Activated CD4-positive, alpha-beta T cell treated with anti-CD3 and anti-CD28 coated beads, Interleukin-2, amount 50 U/mL, for 4 hours (primary cell): ENCODE results near the gene SLIT3.

Experiments used
- DNase-seq, 2 experiments: peaks; one replicate each; pipeline ENCODE4 v3.0.0-alpha.2; 2020

SLIT3 gene

GRCh38 chr5:168877132-168877892, 423.6 kb downstream of the SLIT3 start:
- DNase-seq = no peak

- DNase-seq = no peak
These were observed 424.5 kb downstream of the SLIT3 start for GRCh38 chr5:168876419-168876818.

DNA sequence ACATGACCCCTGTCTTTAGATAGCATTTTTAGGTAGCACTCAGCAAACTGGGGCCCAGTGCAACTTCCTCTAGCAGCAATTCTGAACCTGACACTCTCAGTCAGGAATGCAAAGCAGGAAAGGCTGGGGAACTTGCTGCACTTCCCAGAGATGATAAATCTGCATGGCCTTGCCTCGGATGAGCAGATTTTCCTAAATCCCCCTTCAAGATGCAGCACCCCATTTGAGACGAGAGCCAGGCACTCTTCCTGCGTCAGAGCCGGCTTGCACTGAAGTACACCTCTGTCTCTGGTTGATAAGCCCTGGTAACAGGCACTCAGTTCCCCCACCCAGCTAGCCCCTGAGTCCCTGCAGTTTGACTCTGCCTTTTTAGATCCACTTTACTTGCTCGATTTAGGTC, 425.1 kb downstream of the SLIT3 start:
- no peak for DNase-seq

GRCh38 chr5:168874713-168875380, 426.1 kb downstream of the SLIT3 start:
- no peak for DNase-seq

- no peak for DNase-seq
These were observed 428.7 kb downstream of the SLIT3 start for GRCh38 chr5:168872246-168872645.

DNA sequence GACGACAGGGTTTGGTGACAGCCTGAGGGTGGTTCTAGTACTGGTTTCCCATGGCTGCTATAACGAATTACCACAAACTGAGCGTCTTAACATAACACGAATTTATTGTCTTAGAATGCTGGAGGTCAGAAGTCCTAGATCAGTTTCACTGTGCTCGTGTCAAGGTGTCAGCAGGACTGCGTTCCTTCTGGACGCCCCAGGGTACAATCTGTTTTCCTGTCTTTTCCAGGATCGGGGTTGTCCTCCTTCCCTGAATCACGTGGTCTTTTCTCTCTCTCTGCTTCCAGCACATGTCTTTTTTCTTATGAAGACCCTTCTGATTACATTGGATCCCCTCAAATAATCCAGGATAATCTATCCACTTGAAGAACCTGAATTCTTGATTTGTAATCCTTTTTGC, 430.0 kb downstream of the SLIT3 start:
- no peak for DNase-seq

DNA sequence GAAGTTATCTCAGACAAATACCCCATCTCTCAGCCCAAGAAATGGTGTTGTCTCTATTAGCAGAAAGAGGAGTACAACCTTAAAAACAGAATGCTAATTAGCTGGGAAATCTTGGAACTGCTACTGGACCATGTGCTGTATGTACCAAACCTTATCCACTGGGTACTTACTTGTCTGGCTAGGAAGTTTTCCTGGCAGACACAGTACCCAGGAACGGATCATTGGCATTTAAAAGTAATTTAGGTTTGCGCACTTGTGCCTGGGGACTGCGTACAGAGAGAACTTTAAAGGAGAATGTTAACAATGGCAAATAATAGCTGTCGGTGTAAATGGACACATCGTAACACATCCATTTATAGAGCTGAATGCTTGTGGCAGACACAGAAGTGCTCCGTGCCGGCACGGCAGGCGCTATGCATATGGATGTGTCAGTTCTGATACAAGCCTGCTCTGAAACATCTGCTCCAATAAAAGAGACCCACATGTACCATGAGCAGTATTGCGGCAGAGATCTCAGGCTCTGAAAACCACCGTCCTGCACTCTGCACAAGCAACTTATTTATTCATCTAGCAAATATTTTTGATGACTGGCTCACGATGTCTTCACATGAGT, 431.2 kb downstream of the SLIT3 start:
- no peak for DNase-seq

DNA sequence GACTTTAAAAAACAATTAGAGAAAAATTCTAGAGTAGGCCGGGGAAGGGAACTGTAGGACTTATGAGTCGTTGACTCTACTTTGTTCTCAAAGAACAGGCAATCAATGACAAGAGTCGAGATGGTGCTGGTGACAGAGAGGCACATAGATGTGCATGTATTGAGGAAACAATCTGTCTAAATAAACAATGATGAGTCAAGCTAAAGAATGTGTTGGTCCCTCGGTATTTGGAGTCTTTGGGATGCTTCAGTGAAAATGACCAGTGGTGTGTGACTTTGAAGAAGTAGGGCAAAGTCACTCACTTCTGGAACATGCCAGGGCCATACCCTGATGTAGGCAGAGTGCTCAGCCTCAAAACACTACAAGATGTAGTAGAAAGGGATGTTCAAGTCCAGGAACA, 433.7 kb downstream of the SLIT3 start:
- no peak for DNase-seq

DNA sequence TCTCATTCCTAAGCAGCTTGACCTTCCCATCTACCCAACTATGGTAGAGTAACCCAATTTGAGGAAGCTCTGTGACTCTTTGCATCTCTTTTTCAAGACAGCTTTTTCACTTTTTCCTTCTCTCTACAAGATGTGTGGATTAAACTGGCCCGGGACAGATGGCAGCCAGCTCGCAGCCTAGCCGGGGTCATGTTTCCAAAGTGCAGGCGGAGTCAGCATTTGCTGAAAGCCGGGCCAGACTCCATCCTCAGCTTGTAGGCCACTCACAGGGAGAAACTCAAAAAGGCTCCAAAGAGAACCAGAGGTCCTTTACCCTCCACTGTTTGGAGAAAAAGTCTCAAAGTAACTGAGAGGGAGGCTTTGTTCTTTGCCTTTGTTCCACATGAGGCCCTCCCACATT, 435.0 kb downstream of the SLIT3 start:
- DNase-seq = no peak

DNA sequence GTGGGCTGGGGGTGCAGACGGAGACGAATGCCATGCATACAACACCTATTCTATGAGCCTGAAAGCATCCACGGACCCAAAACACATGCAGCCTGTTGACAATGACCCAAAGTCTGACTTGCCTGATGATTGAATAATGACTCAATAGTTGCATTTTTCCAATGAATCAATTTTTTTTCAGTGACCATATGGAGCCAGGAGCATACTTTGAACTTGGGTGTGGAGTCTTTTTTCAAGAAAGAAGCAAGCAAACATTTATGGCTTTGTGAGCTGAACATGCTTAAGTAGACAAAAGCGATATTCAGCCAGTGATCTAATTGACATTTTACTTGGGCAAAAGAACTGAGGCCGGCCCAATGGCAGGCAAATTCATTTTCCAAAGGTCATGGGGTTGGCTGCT, 437.9 kb downstream of the SLIT3 start:
- no peak for DNase-seq

DNA sequence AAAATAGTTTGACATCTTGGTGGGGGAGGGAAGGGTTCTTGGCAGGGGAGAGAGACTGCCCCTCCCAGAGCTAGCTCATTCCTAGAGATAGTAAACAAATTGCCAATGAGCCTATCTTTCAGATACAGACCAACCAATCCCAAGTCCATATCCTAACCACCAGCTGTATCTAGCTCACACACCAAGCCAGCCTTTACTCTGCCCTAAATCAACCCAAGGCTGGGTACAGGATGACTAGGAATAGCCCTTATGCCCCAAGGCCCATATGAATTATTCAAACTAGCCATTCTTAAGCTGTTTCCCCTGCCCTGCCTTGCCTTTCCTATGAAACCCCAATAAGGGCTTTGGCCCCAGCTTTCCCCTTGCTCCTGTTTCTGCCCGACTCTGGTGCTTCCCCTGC, 440.4 kb downstream of the SLIT3 start:
- no peak for DNase-seq

DNA sequence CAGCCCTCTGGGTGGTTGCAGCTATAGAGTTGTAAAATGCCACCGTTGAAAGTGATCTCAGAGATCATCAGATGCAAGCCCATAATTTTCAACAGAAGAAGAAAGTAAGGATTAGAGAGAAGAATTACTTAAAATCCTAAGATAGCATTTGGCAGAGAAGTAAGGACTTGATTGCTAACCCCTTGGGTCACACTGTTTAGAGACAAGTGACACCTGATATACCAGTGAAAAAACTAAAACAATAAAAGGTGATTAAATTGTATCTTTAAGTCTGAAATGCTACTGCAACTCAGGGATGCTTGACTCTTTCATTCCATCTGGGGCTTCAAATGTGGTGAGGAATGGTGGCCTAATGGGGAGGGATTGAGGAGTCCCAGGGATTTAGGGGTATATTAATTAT, 440.9 kb downstream of the SLIT3 start:
- no peak for DNase-seq

DNA sequence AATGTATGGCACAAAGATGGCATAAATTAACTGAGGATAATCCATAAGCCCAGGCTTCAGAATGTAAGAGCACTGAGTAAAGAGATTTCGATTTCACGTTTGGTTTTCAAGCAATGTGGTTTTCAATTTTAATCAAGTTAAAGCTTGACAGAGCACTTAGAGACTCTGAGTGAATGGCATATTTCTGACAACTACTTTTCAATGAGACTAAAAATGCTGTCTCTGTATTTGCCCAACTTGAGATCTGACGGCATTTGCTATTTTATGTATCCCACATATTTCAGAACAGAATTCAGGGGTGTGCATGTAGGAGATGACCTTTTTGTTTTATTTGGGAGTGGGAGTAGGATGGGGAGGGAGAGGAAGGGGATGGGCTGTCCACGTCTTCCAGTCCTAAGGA, 441.5 kb downstream of the SLIT3 start:
- no peak for DNase-seq

DNA sequence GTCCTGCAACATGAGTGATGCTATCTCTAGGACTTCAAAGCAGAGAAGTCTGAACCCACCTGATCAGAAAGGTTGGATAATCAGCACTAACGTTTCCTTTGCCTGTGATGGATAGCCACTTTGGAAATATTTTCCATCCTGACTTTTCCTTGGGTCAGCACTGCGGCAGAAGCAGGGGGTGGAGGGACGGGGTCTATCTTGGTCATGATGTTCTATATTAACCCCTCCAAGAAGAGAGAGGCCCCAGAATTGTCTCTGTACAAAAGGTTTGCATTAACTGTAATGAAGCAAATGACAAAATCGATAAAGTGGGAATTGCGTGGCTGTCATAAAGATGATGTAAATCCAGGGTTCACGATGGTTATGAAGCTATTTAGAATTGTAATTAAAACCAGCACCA, 441.9 kb downstream of the SLIT3 start:
- DNase-seq = no peak

DNA sequence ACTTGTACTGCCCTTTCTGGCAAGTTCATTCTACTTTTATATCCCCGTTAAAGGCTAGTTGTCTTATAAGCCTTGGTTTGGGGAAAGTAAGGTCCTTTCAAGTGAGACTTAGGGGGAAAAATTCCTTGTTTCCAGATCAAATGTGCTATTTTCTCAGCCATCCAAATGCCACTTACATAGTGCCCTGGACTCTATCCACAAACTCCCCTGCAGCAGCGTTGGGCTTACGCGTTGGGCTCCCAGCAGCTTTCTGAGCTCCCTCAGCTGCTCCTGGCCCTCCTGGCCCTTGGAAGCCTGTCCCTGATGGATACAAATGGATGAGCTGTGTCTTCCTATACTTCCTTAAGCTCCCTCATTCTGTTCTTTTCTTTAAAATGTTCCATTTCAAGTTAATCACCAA, 442.6 kb downstream of the SLIT3 start:
- DNase-seq = no peak

DNA sequence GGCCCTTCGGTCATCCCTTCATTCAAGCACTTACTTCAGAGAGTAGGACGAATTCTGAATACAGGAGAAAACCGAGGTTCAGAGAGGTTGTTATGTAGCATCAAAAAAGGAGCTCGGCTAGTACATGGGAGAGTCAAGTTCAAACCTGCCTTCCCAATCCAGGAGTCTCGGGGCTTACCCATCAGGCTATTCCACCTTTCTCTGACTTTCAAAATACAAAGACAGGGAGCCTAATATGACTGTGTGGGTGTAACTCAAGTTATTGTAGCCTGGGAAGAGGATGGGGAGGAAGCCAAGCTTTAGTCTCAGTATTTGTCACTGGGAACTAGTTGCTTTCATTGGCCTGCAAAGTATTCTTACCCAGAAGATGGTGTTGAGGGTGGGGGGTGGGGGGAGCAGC, 447.0 kb downstream of the SLIT3 start:
- no peak for DNase-seq

- DNase-seq = no peak
These were observed 448.6 kb downstream of the SLIT3 start for GRCh38 chr5:168852329-168852728.

- no peak for DNase-seq
These were observed 449.0 kb downstream of the SLIT3 start for GRCh38 chr5:168851902-168852321.

DNA sequence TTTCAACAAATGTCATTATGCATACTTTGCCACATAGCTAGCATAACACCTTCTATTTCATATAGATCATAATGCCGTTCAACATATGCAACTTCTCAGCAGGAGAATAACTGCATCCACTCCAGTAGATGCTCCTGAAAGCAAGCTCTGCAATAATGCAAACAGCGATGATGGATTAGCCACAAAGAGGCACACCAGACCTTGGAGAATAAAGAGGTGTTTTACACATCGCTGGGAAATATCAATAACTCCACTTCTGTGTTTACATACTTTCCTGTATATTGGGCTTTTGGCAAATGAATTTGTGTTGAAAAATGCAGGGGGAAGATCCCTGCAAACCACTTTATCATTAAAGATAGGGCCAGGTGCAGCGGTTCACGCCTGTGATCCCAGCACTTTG, 450.3 kb downstream of the SLIT3 start:
- DNase-seq = no peak

- no peak for DNase-seq
These were observed 452.4 kb downstream of the SLIT3 start for GRCh38 chr5:168848569-168848968.

DNA sequence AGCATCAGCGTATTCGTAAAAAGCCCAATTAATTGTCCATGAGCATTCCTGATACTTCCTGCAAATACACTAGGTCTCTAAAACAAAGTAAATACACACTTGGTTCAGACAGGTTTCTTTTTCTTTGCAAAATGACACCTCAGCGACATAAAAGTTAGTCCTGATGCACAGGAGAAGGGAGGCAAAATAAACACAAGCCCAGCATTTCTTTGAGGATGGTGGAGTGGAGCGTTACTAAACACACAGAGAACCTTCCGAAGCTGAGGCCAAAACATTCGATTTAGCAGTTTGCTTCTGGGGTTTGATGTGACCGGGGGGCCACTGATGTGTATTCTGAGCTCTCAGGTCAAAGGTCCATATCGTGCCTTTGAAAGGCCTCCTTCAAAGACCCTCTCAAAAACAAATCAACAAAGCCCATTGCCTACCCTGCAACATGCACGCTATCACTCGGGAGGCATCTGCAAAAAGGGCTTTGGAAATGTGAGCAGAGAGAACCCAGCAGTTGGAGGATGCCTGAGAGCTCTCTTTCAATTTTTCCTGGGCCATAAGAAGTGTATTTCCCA, 453.3 kb downstream of the SLIT3 start:
- DNase-seq = no peak

DNA sequence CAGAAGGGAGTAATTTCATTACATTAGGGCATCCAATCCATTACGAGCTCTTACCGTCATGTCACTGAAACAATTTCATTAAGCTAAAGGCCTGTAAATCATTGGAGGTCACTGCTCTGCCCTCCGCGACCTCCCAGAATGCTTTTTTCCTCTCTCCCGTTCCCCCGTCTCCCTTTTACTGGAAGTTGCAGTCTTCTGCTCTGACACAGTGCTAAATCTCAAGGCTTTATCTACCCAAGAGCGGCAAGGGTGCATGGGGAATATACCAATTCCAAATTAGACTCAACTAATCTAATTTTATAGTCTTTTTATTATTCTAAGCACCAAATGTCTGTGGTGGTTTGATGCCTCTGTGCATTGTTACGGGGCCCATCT, 456.0 kb downstream of the SLIT3 start:
- no peak for DNase-seq

DNA sequence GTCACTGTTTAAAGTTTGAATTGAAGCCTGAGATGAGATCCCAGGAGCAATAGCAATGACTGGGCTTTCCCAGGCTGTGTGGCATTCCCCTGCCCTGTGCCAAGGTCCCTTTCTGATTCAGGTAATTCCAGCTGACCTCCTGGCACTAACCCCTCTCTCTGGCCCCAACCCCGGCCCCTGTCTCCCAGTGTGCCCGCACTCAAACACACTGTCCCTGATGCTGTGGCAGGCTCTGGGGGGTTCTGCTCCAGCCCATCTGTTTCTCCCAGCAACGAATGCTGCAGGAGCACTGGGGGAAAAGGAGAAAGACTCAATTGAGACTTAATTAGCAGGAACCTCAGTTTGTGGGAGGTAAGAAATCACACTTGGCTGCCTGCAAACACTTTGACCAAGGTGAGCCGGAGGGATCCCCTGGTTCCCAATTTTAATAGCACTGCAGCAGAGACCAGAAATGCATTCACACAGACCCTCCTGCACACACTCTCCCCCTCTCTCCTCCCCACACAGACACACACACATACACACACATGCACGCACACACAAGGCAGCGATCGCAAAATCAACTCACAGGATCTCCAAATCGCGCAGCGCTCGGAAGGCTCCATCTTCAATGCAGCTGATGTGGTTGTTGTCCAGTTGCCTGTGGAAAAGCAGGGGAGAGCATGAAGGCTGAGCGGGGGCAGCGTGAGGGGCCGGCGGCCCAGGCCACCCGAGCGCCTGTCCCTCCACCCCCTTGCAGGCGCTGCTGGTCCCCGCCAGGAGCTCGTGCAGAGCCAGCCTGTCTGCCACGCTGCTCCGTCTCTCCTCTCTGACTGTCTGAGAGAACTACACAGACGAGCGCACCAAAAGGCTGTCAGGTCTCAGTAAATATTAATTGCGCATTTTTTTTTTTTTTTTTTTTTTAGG, 456.7 kb downstream of the SLIT3 start:
- DNase-seq = no peak
